ENCODE data around the gene MKNK2. TPM values are rescaled to one million over a fixed set of nuclear protein-coding genes. Genes with fewer than 3 reads are reported as not detected.
"Not testable (repeated sequence)": the region's sequence is repeated elsewhere in the genome, so short reads cannot be mapped to it uniquely, and the experiment has no call there.

Gene MKNK2
- total and polyA plus RNA-seq, 4 donors: 22.2 to 66.0 (median 57.8) TPM

DNA sequence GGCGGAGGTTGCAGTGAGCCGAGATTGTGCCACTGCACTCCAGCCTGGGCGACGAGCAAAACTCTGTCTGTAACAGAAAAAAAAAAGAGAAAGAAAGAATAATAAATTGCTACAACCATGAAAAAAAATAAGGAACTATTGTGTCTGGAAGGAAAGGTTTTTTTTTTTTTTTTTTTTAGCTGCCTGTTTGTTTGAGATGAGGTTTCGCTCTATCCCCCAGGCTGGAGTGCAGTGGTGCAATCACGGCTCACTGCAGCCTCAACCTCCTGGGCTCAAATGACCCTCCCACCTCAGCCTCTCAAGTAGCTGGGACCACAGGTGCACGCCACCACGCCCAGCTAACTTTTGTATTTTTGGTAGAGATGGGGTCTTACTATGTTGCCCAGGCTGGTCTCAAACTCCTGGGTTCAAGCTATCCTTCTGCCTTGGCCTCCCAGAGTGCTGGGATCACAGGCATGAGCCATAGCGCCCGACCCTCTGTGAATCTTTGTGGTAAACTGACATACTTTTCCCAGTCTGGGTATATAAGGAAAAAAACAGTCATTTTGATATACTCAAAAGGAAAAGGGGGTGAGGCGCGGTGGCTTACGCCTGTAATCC is 41.0 kb upstream of the MKNK2 start:
- not testable (repeated sequence) for H3K27ac ChIP-seq (ENCODE audit: low read depth, low read length); DNase-seq (ENCODE audit: low read depth in 4 of 6, low spot score in 6 of 6); H3K4me3 ChIP-seq (ENCODE audit: low read depth, low read length); H3K9me3 ChIP-seq (ENCODE audit: control insufficient read depth, insufficient read depth, low read length); H3K27me3 ChIP-seq (ENCODE audit: control insufficient read depth, insufficient read depth, low read length)
- WGBS (ENCODE audit: insufficient coverage): 91% methylated on average over 4 of the region's 13 CpGs
- Histone ChIP-seq H3K4me1 (ENCODE audit: control insufficient read depth, insufficient read depth, low read length) (peaks cover 61% of the 10 kb centered on the region), H3K36me3 (ENCODE audit: control insufficient read depth, insufficient read depth, low read length) (peaks cover 51% of the 10 kb centered on the region)

DNA sequence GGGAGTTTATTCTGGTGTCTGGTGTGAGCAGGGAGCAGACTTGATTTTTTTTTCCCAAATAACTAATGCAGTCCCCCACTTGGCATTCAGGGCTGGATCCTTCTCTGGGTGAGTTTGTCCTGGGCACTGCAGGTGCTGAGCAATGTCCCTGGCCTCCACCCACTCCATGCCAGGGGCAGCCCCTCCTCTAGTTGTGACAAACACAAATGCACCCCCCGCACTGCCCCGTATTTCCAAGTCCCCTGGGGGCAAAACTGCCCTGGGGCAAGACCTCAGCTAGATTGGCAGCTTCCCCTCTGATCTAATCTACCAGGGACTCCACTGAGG is 38.6 kb upstream of the MKNK2 start:
- no peak for DNase-seq (ENCODE audit: low read depth in 4 of 6, low spot score in 6 of 6)
- peaks cover 48% of the 10 kb centered on the region for H3K4me1 ChIP-seq (ENCODE audit: control insufficient read depth, insufficient read depth, low read length)
- H3K4me3 ChIP-seq (ENCODE audit: low read depth, low read length): no peak overlapping the region
- peaks cover 60% of the 10 kb centered on the region for H3K36me3 ChIP-seq (ENCODE audit: control insufficient read depth, insufficient read depth, low read length)
- no peaks in the 10 kb centered on the region for H3K9me3 ChIP-seq (ENCODE audit: control insufficient read depth, insufficient read depth, low read length)
- H3K27me3 ChIP-seq (ENCODE audit: control insufficient read depth, insufficient read depth, low read length): no peaks in the 10 kb centered on the region
- no peak overlapping the region for H3K27ac ChIP-seq (ENCODE audit: low read depth, low read length)
- WGBS (ENCODE audit: insufficient coverage): 51% methylated on average over 2 of the region's 2 CpGs

DNA sequence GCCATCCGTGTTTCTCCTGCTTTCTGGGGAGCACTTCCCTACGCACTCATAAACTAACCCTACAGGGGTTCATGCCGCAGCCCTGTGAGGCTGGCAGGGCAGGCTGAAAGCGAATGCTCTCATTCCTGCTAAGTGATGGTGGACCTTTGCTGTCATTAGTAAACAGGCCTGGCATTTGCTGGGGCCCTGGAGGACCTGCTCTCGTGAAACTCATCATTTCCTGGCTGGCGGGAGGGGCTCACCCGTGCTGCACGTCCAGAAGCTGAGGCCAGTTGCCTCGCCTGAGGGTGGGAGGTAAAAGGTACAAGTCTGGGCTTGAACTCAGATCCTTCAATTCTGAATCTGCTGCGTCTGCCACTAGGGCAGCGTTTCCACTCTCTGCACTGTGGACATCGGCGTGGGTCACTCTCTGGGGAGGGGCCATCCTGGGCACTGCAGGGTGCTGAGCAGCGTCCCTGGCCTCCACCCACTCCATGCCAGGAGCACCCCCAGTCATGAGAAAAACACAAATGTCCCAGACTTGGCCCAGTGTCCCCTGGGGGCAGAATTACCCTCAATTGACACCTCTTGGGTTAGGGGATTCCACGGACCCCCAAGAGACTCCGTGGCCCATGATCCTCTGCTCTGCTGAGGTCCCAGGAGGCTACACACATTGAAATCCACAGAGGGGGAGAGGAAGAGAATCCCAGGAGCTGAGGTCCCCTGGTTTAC is 38.1 kb upstream of the MKNK2 start:
- DNase-seq (ENCODE audit: low read depth in 4 of 6, low spot score in 6 of 6): no peak
- Histone ChIP-seq H3K27me3 (ENCODE audit: control insufficient read depth, insufficient read depth, low read length) (no peaks in the 10 kb centered on the region), H3K36me3 (ENCODE audit: control insufficient read depth, insufficient read depth, low read length) (peaks cover 58% of the 10 kb centered on the region), H3K27ac (ENCODE audit: low read depth, low read length) (no peak overlapping the region), H3K4me1 (ENCODE audit: control insufficient read depth, insufficient read depth, low read length) (peaks cover 43% of the 10 kb centered on the region), H3K9me3 (ENCODE audit: control insufficient read depth, insufficient read depth, low read length) (no peaks in the 10 kb centered on the region), H3K4me3 (ENCODE audit: low read depth, low read length) (no peak overlapping the region)
- WGBS (ENCODE audit: insufficient coverage): 80% methylated on average over 12 of the region's 16 CpGs

DNA sequence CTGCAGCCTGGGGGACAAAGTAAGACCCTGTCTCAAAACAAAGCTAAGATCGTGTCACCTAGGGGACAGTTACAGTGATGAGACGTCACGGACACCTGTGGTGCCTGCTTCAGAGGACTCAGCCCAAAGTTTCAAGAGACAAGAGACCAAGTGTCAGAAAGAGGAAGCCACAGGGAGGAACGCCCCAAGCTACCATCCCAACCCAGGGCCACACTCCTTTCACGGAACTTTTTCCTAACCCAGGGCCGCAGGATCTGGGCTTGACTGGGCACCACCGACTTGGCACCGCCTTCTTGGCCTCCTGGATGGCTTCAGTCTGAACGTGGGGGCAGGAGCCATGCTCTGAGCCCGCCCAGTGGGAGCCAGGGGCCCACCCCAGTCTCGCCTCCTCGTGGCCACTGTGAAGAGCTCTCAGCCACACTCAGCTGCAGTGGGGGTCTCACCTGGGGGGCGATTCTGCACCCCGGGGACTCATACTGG is 36.6 kb upstream of the MKNK2 start:
- peaks cover 61% of the 10 kb centered on the region for H3K36me3 ChIP-seq (ENCODE audit: control insufficient read depth, insufficient read depth, low read length)
- peaks cover 29% of the 10 kb centered on the region for H3K4me1 ChIP-seq (ENCODE audit: control insufficient read depth, insufficient read depth, low read length)
- WGBS (ENCODE audit: insufficient coverage): 85% methylated on average over 14 of the region's 14 CpGs
- H3K9me3 ChIP-seq (ENCODE audit: control insufficient read depth, insufficient read depth, low read length): no peaks in the 10 kb centered on the region
- no peaks in the 10 kb centered on the region for H3K27me3 ChIP-seq (ENCODE audit: control insufficient read depth, insufficient read depth, low read length)
- DNase-seq (ENCODE audit: low read depth in 4 of 6, low spot score in 6 of 6): no peak
- no peak overlapping the region for H3K27ac ChIP-seq (ENCODE audit: low read depth, low read length)
- no peak overlapping the region for H3K4me3 ChIP-seq (ENCODE audit: low read depth, low read length)

DNA sequence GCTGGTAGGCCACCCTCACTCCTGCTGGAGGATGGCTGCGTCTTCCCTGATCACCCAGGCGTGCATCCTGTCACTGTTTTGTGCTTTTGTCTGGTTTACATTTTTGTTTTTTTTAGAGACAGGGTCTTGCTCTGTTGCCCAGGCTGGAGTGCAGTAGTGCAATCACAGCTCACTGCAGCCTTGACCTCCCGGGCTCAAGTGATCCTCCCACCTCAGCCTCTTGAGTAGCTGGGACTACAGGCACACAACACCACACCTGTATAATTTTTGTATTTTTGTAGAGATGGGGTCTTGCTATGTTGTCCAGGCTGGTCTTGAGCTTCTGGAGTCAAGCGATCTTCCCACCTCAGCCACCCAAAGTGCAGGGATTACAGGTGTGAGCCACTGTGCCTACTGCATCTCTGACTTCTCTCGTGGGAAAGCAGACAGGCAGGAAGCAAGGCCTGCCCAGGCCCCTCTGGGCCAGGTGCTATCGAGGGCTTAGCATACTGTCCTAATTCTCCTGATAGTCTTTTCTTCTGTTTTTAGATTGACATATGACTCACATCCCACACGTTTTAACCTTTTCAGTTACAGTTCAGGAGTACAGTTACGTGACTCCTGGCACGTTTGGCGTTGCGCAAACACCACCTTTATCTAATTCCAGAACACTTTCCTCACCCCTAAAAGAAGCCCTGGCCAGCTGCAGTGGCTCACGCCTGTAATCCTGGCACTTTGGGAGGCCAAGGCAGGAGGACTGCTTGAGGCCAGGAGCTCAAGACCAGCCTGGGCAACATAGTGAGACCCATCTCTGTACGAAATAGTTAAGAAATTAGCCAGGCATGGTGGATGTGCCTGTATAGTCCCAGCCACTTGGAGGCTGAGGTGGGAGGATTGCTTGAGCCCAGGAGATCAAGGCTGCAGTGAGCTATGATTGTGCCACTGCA is 35.9 kb upstream of the MKNK2 start:
- Histone ChIP-seq H3K4me1 (ENCODE audit: control insufficient read depth, insufficient read depth, low read length) (peaks cover 22% of the 10 kb centered on the region), H3K36me3 (ENCODE audit: control insufficient read depth, insufficient read depth, low read length) (peaks cover 64% of the 10 kb centered on the region)
- not testable (repeated sequence) for H3K27me3 ChIP-seq (ENCODE audit: control insufficient read depth, insufficient read depth, low read length); DNase-seq (ENCODE audit: low read depth in 4 of 6, low spot score in 6 of 6); H3K9me3 ChIP-seq (ENCODE audit: control insufficient read depth, insufficient read depth, low read length); H3K4me3 ChIP-seq (ENCODE audit: low read depth, low read length); H3K27ac ChIP-seq (ENCODE audit: low read depth, low read length)
- WGBS (ENCODE audit: insufficient coverage): 88% methylated on average over 12 of the region's 13 CpGs

DNA sequence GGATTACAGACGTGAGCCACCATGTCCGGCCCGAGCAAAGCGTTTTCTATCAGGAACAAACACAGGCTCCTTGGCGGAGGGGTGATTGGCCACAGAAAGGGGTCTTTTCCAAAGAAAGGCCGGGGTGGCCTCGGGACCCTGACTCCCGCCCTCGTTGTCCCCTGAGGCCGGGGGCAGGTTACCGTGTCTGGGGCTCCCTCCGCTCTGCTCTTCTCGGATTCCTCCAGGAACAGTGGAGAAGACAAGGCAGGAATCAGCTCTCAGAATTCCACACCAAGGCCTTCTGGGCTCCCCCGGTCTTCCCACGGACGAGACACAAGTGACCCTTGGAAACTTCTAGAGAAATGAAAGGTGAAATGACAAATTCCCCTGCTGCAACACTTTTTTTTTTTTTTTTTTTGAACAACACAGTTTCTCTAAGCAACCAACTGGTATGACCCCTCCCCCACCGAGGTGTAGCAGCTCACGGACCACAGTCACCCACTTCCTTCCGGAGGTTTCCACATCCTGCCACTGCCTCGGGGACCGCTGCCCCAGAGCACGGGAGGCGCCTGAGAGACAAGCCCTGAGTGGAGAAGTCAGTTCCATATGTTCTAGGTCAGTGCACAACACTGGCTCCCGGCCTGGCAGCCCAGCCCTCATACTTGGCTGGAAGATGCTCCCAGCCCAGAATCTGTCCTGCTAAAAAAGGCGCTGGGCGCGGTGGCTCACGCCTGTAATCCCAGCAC is 34.1 kb upstream of the MKNK2 start:
- WGBS (ENCODE audit: insufficient coverage): 87% methylated on average over 23 of the region's 28 CpGs
- peaks cover 14% of the 10 kb centered on the region for H3K4me1 ChIP-seq (ENCODE audit: control insufficient read depth, insufficient read depth, low read length)
- no peaks in the 10 kb centered on the region for H3K27me3 ChIP-seq (ENCODE audit: control insufficient read depth, insufficient read depth, low read length)
- DNase-seq (ENCODE audit: low read depth in 4 of 6, low spot score in 6 of 6): no peak
- H3K36me3 ChIP-seq (ENCODE audit: control insufficient read depth, insufficient read depth, low read length): peaks cover 77% of the 10 kb centered on the region
- no peak overlapping the region for H3K4me3 ChIP-seq (ENCODE audit: low read depth, low read length)
- H3K9me3 ChIP-seq (ENCODE audit: control insufficient read depth, insufficient read depth, low read length): no peaks in the 10 kb centered on the region
- no peak overlapping the region for H3K27ac ChIP-seq (ENCODE audit: low read depth, low read length)

DNA sequence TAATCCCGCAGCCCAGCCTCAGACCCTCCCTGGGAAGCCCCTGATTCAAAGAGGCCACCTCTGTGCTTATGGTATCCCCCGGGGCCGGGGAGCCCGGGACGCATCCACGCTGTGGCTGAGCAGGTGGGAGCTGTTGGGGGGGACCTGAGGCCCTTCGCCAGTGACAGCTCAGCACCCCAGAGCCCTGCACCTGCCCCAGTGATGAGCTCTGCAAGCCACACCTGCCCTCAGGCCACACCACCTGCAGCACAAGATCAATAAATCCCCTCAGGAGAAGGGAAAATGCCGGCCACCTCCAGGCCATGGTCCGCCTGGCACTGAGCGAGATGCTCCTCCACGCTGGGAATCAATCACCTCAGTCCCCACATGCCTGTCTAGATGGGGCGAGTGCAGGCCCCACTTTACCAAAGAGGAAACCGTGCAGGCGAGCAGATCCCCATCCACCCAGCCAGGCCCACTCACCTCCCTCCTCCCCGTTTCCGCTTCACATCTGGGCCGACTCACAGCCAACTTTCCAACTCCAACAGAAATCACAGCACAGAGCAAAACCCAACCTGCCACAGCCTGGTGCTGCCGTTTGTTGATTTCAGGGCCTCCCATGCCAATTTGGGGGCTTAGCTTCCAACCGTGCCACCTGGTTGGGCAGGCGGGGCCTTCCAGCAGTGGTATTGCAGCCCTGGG is 32.3 kb upstream of the MKNK2 start:
- WGBS (ENCODE audit: insufficient coverage): 89% methylated on average over 13 of the region's 20 CpGs
- Histone ChIP-seq H3K27ac (ENCODE audit: low read depth, low read length) (no peak overlapping the region), H3K27me3 (ENCODE audit: control insufficient read depth, insufficient read depth, low read length) (no peaks in the 10 kb centered on the region), H3K9me3 (ENCODE audit: control insufficient read depth, insufficient read depth, low read length) (no peaks in the 10 kb centered on the region), H3K36me3 (ENCODE audit: control insufficient read depth, insufficient read depth, low read length) (peaks cover 83% of the 10 kb centered on the region), H3K4me1 (ENCODE audit: control insufficient read depth, insufficient read depth, low read length) (peaks cover 3% of the 10 kb centered on the region), H3K4me3 (ENCODE audit: low read depth, low read length) (no peak overlapping the region)
- no peak for DNase-seq (ENCODE audit: low read depth in 4 of 6, low spot score in 6 of 6)

DNA sequence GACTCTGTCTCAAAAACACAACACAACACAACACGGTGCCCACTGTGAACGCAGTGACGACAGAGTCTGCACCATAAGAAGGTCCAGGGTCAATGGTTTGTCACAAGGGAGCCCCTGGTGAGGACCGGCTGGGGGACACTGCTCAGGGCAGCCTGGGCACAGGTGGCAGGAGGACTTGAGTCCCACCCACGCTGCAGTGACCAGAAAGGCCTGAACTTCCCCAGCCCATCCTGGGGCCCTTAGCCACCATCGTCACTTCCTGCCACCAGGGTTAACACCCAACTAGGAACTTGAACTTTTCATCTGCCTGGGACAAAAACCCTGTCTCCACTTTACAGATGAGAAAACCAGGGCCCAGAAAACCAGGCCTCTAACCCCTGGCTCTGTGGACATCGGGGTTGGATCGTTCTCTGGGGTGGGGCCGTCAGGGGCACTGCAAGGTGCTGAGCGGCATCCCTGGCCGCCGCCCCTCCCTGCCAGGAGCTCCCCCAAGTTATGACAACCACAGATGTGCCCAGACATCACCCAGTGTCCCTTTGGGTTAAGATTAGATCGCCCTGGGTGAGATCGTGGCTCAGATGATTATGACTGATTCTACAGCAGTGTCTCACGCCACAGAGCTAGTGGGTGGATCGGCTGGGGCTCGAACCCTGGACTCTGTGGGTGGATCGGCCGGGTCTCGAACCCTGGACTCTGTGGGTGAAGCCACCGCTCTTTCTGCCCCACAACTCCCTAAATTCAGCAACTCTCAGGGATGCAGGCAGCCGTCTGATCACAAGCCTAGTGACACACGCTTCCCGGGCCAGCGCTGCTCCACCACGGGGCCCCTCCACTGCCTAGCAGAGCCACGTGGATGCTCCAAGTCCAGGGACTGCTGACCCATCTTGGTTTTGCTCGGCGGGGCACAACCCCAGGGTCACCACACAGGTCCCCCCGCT is 31.1 kb upstream of the MKNK2 start:
- DNase-seq (ENCODE audit: low read depth in 4 of 6, low spot score in 6 of 6): no peak
- Histone ChIP-seq H3K4me3 (ENCODE audit: low read depth, low read length) (no peak overlapping the region), H3K27me3 (ENCODE audit: control insufficient read depth, insufficient read depth, low read length) (no peaks in the 10 kb centered on the region), H3K9me3 (ENCODE audit: control insufficient read depth, insufficient read depth, low read length) (no peaks in the 10 kb centered on the region), H3K4me1 (ENCODE audit: control insufficient read depth, insufficient read depth, low read length) (peaks cover 3% of the 10 kb centered on the region), H3K36me3 (ENCODE audit: control insufficient read depth, insufficient read depth, low read length) (peaks cover 84% of the 10 kb centered on the region), H3K27ac (ENCODE audit: low read depth, low read length) (no peak overlapping the region)
- 94% methylated on average over 30 of the region's 30 CpGs for WGBS (ENCODE audit: insufficient coverage)
